Measurements from ENCODE around the gene SOX1.

The SOX1 gene

GRCh38 chr13:112119192-112120030 lies 52.5 kb downstream of the SOX1 start:
- peaks cover 30% of the 10 kb centered on the region for H3K27me3 Mint-ChIP-seq
- no peak overlapping the region for H3K27ac Mint-ChIP-seq
- no peak overlapping the region for H3K4me3 Mint-ChIP-seq
- ATAC-seq (no peak), DNase-seq (no peak)
- H3K9me3 Mint-ChIP-seq = no peaks in the 10 kb centered on the region
- H3K4me1 Mint-ChIP-seq = no peaks in the 10 kb centered on the region

GRCh38 chr13:112120031-112120373 lies 53.1 kb downstream of the SOX1 start:
- no peak for ATAC-seq
- peaks cover 24% of the 10 kb centered on the region for H3K27me3 Mint-ChIP-seq
- H3K27ac Mint-ChIP-seq = no peak overlapping the region
- H3K4me1 Mint-ChIP-seq = no peaks in the 10 kb centered on the region
- H3K4me3 Mint-ChIP-seq = no peak overlapping the region
- no peak for DNase-seq
- no peaks in the 10 kb centered on the region for H3K9me3 Mint-ChIP-seq

Data from stimulated activated naive CD8-positive, alpha-beta T cell treated with anti-CD3 and anti-CD28 coated beads, Interleukin-15, amount 100 ng/mL, for 72 hours (primary cell).